B cell (primary cell): Measurements from ENCODE around the gene KCNJ1. TPM values are rescaled to one million over a fixed set of nuclear protein-coding genes. Genes with fewer than 3 reads are reported as not detected.

Source experiments
- ATAC-seq: fragments of 200-7000 bp; cut with Tn5 transposase; one replicate; pipeline ENCODE4 v1.10.0; 2021; ENCODE audit warnings: low read depth, mild to moderate bottlenecking, moderate number of reproducible peaks, moderate library complexity
- CTCF ChIA-PET: fragments of 350-600 bp; sonication (Branson Sonifier 250); formaldehyde crosslinking; loops from one replicate; lab custom pipeline; 2021; ENCODE audit warnings: antibody characterized with exemption, inconsistent platforms; lab: Charles Lee
- POLR2A ChIA-PET: fragments of 350-600 bp; sonication (Branson Sonifier 250); formaldehyde crosslinking; loops from one replicate; lab custom pipeline; 2021; ENCODE audit warnings: antibody characterized with exemption; lab: Charles Lee
- DNase-seq: peaks from one replicate; pipeline ENCODE4 v3.0.0; 2013
- H2AFZ ChIP-seq: 2 replicates; pipeline ENCODE4 v1.6.1; 2012; ENCODE audit warnings: mild to moderate bottlenecking, low read depth, low read length; ENCODE audit not compliant: insufficient read depth, poor library complexity, severe bottlenecking
- H3K27ac ChIP-seq, 2 donors: 1 replicate in 1 of 2; 2 replicates in 1 of 2; pipeline ENCODE4 v1.5.1; 2012 to 2013; ENCODE audit warnings: low read length in 2 of 2, mild to moderate bottlenecking in 2 of 2, moderate library complexity in 1 of 2
- H3K27me3 ChIP-seq, 4 experiments: fragments of 200-600 bp in 1 of 4; sonication (generic) in 1 of 4; replicated peaks in 1 of 4; 1 replicate in 2 of 4; 2 replicates in 2 of 4; pipeline versions ENCODE4 v1.6.1 to v1.7.0; 2013 to 2016; ENCODE audit warnings: low read length in 3 of 4, mild to moderate bottlenecking in 2 of 4, mixed read lengths in 1 of 4, moderate library complexity in 1 of 4; ENCODE audit not compliant: insufficient read depth in 4 of 4, control insufficient read depth in 3 of 4; ENCODE audit errors: control extremely low read depth in 1 of 4
- H3K36me3 ChIP-seq, 2 experiments: replicated peaks in 1 of 2; 1 replicate in 1 of 2; 2 replicates in 1 of 2; pipeline versions ENCODE4 v1.6.1 to v1.7.1; 2013; ENCODE audit warnings: low read length in 1 of 2; ENCODE audit not compliant: insufficient read depth in 2 of 2, control insufficient read depth in 1 of 2; ENCODE audit errors: control extremely low read depth in 1 of 2, extremely low read depth in 1 of 2
- H3K4me1 ChIP-seq, 2 donors: fragments of 200-600 bp in 1 of 2; sonication (generic) in 1 of 2; 1 replicate in 1 of 2; 2 replicates in 1 of 2; pipeline versions ENCODE4 v1.5.1 to v1.6.1; 2013 to 2017; ENCODE audit warnings: low read length in 2 of 2; ENCODE audit not compliant: control insufficient read depth in 2 of 2, insufficient read depth in 2 of 2
- H3K4me2 ChIP-seq: replicated peaks from 2 replicates; pipeline ENCODE3; 2012; ENCODE audit warnings: mild to moderate bottlenecking, low read depth, low read length; ENCODE audit not compliant: poor library complexity, severe bottlenecking
- H3K4me3 ChIP-seq, 5 experiments: fragments of 200-600 bp in 1 of 5; sonication (generic) in 1 of 5; 1 replicate in 3 of 5; 2 replicates in 2 of 5; pipeline versions ENCODE4 v1.5.1 to v1.7.0; 2011 to 2016; ENCODE audit warnings: low read length in 4 of 5, mild to moderate bottlenecking in 4 of 5, low read depth in 2 of 5, control low read depth in 1 of 5, moderate library complexity in 1 of 5; ENCODE audit not compliant: insufficient read depth in 1 of 5; ENCODE audit errors: control extremely low read depth in 1 of 5, extremely low read depth in 1 of 5
- H3K79me2 ChIP-seq: fragments of 200-600 bp; sonication (generic); one replicate; pipeline ENCODE4 v1.6.0; 2016; ENCODE audit warnings: low read length; ENCODE audit not compliant: control insufficient read depth, insufficient read depth
- H3K9ac ChIP-seq: fragments of 200-600 bp; sonication (generic); 2 replicates; pipeline ENCODE4 v1.6.1; 2017; ENCODE audit warnings: mild to moderate bottlenecking, low read length, moderate library complexity
- H3K9me3 ChIP-seq, 3 donors: one replicate each; pipeline versions ENCODE4 v1.6.1 to v1.7.1; 2013; ENCODE audit warnings: low read length in 2 of 3; ENCODE audit not compliant: control insufficient read depth in 2 of 3, insufficient read depth in 1 of 3; ENCODE audit errors: control extremely low read depth in 1 of 3
- H4K20me1 ChIP-seq: 2 replicates; pipeline ENCODE4 v1.6.0; 2012; ENCODE audit warnings: mild to moderate bottlenecking, low read length; ENCODE audit not compliant: insufficient read depth, control insufficient read depth, poor library complexity, severe bottlenecking
- H3K27ac Mint-ChIP-seq: one replicate; pipeline ENCODE4 v1.8.0; 2021; ENCODE audit warnings: mixed read lengths
- H3K27me3 Mint-ChIP-seq: one replicate; pipeline ENCODE4 v1.8.0; 2021; ENCODE audit warnings: mixed read lengths
- H3K4me1 Mint-ChIP-seq: one replicate; pipeline ENCODE4 v1.8.0; 2021; ENCODE audit warnings: mixed read lengths
- H3K4me3 Mint-ChIP-seq: one replicate; pipeline ENCODE4 v1.8.0; 2021; ENCODE audit warnings: mixed read lengths
- H3K9me3 Mint-ChIP-seq: one replicate; pipeline ENCODE4 v1.8.0; 2022; ENCODE audit warnings: mixed read lengths; ENCODE audit not compliant: insufficient read depth
- CTCF ChIP-seq: fragments of 200-600 bp; IDR thresholded peaks from one replicate; pipeline ENCODE4 v1.8.0; 2022; ENCODE audit warnings: antibody characterized with exemption, mild to moderate bottlenecking
- EZH2 ChIP-seq: IDR thresholded peaks from 2 replicates; pipeline ENCODE4 v1.6.1; 2012; ENCODE audit warnings: borderline replicate concordance, low read depth, mild to moderate bottlenecking, moderate library complexity, low read length; ENCODE audit not compliant: insufficient read depth, poor library complexity, severe bottlenecking
- WGBS: methylation state at CpG from one replicate; pipeline ENCODE4 v1.1.5; 2013; ENCODE audit warnings: missing lambda C conversion rate; ENCODE audit not compliant: insufficient coverage; 5-methylcytosine and 5-hydroxymethylcytosine counted together
- intact Hi-C: fragments of 100-400 bp; cut with micrococcal nuclease; formaldehyde crosslinking; loops from one replicate; pipeline ENCODE4 v1.10.0; 2022
- polyA plus RNA-seq: library from polyadenylated mRNA; depleted of rRNA; stranded (reverse); fragments of >200 nt; gene quantifications from 2 replicates; pipeline ENCODE4 v1.2.3, GENCODE V29; 2012
- total RNA-seq, 2 donors: library from RNA; stranded (reverse); fragments of 120-200 nt in 1 of 2; gene quantifications; 1 replicate in 1 of 2; 2 replicates in 1 of 2; pipeline versions ENCODE4 v1.2.3 to v1.2.4, GENCODE V29; 2013 to 2022

The KCNJ1 gene
- total and polyA plus RNA-seq, 2 donors (not counting 1 experiment from before 2014, with no cell fraction given) = not detected

GRCh38 chr11:128893578-128894285 is 26.6 kb upstream of the KCNJ1 start:
- ChIA-PET POLR2A (interaction anchor here (0.6 kb wide), 1 partner anchor 12 kb away, joined by 5 read pairs; no protein-coding TSS in a partner anchor), CTCF (interaction anchor here (1.3 to 10.9 kb wide), 5 partner anchors 9 to 736 kb away, joined by 4 to 315 read pairs (median 9); no protein-coding TSS in a partner anchor)
- Histone ChIP-seq H3K36me3 (no peaks in the 10 kb centered on the region), H3K9ac (no peak overlapping the region), H3K27ac (no peak overlapping the region), H3K4me2 (no peak overlapping the region), H3K4me1 (peaks cover 31 to 40% of the 10 kb centered on the region in 2 donors), H3K27me3 (peaks cover 0 to 76% (median 57%) of the 10 kb centered on the region in 4 experiments), H4K20me1 (no peaks in the 10 kb centered on the region), H3K79me2 (no peaks in the 10 kb centered on the region), H2AFZ (no peak overlapping the region), H3K4me3 (no peak overlapping the region), H3K9me3 (peaks cover 0 to 10% (median 0%) of the 10 kb centered on the region in 3 donors)
- H3K27me3 Mint-ChIP-seq = peaks cover 70% of the 10 kb centered on the region
- WGBS = 30% methylated on average over 8 of the region's 9 CpGs
- H3K4me3 Mint-ChIP-seq = no peak overlapping the region
- TF ChIP-seq CTCF = no peak
- no peak for TF ChIP-seq EZH2
- no peaks in the 10 kb centered on the region for H3K9me3 Mint-ChIP-seq
- intact Hi-C loops = no loop called here
- no peak overlapping the region for H3K27ac Mint-ChIP-seq
- peak; percentile 24 for ATAC-seq
- DNase-seq = peak; percentile 50
- H3K4me1 Mint-ChIP-seq = peaks cover 33% of the 10 kb centered on the region
